HFF-Myc (cell line): ENCODE results near the gene DNAH10.
"Not testable (repeated sequence)": the region's sequence is repeated elsewhere in the genome, so short reads cannot be mapped to it uniquely, and the experiment has no call there.

Experiments
- DNase-seq: peaks from one replicate; pipeline ENCODE4 v3.0.0-alpha.2; 2011; ENCODE audit warnings: low read depth; ENCODE audit errors: extremely low read depth
- H3K4me3 ChIP-seq: replicated peaks from 2 replicates; pipeline ENCODE4 v1.5.1; 2011; ENCODE audit warnings: low read depth, mild to moderate bottlenecking, control low read depth, low read length
- TF ChIP-seq, protein P1 (sequence below): IDR thresholded peaks from 2 replicates; pipeline ENCODE4 v1.5.1; 2012; ENCODE audit warnings: mild to moderate bottlenecking, low read depth, low read length, control low read depth; ENCODE audit errors: missing control alignments

The DNAH10 gene

DNA sequence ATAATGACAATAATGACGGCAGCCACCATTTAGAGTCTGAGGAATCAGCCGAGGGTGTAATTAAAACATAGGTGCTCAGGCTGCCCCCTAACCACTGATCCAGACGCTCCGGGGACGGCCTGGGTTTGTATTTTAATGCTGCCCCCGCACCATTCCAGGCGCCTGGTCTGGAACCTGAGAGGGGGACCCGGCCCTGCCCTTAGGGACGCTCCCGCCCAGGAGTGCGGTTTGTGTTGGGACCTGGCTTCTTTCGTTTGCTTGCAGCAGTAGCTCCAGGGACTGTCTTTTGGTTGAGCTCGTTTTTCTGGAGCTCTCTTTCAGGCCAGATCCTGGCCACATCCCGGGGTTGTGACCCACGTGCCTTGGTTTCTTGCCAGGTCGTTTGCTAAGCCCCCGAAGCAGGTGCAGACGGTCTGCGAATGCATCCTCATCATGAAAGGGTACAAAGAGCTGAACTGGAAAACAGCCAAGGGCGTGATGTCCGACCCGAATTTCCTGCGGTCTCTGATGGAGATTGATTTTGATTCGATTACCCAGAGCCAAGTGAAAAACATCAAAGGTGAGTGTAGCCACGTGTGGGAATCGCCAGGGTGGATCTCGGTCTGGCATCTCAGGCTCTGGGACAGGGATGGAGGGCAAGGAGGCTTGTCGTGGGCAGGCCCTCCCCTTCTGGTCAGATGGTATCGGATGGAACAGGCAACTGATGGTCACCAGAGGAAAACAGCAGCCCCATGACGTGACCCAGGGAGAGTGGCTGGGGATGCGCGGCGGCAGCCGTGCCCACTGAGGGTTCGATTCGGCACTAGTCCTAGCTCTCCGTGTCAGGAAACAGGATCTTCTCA is 147.0 kb downstream of the DNAH10 start:
- no peak overlapping the region for H3K4me3 ChIP-seq
- DNase-seq, result no peak
- TF ChIP-seq, protein P1, sequence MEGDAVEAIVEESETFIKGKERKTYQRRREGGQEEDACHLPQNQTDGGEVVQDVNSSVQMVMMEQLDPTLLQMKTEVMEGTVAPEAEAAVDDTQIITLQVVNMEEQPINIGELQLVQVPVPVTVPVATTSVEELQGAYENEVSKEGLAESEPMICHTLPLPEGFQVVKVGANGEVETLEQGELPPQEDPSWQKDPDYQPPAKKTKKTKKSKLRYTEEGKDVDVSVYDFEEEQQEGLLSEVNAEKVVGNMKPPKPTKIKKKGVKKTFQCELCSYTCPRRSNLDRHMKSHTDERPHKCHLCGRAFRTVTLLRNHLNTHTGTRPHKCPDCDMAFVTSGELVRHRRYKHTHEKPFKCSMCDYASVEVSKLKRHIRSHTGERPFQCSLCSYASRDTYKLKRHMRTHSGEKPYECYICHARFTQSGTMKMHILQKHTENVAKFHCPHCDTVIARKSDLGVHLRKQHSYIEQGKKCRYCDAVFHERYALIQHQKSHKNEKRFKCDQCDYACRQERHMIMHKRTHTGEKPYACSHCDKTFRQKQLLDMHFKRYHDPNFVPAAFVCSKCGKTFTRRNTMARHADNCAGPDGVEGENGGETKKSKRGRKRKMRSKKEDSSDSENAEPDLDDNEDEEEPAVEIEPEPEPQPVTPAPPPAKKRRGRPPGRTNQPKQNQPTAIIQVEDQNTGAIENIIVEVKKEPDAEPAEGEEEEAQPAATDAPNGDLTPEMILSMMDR, result no peak

DNA sequence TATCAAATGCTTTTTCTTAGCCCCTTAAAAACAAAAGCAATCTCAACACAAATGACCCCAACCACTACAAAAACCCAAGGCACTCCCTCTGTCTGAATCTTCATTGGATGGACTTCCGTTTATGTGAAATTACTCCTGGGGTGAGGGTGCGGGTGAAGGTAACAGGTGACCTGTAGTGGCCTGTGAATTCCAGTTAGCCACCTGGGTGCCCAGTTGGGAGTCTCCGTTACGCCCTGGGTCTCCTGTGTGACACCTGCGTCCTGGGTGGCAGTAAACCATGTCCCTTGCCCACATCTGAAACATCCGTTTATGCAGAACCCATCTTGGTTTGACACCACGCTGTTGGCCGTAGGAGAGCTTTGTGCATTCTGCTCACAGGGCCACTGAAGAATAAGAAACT is 148.0 kb downstream of the DNAH10 start:
- H3K4me3 ChIP-seq, result no peak overlapping the region
- DNase-seq, result no peak
- TF ChIP-seq, protein P1, result no peak

DNA sequence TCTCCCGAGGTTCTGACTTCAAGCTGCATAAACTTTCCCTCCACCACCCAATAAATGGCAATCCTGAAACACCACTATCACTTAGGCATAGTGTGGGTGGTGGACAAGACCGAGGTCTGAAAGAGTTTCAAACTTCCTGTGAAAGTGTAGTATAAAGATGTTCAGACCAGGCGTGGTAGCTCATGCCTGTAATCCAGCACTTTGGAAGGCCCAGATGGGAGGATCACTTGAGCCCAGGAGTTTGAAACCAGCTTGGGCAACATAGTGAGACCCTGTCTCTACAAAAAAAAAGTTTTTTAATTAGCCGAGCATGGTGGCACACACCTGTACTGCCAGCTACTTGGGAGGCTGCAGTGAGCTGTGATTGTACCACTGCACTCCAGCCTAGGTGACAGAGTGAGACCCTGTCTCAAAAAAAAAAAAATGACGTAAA is 148.7 kb downstream of the DNAH10 start:
- TF ChIP-seq, protein P1, result no peak
- H3K4me3 ChIP-seq, result no peak overlapping the region
- DNase-seq, result no peak

DNA sequence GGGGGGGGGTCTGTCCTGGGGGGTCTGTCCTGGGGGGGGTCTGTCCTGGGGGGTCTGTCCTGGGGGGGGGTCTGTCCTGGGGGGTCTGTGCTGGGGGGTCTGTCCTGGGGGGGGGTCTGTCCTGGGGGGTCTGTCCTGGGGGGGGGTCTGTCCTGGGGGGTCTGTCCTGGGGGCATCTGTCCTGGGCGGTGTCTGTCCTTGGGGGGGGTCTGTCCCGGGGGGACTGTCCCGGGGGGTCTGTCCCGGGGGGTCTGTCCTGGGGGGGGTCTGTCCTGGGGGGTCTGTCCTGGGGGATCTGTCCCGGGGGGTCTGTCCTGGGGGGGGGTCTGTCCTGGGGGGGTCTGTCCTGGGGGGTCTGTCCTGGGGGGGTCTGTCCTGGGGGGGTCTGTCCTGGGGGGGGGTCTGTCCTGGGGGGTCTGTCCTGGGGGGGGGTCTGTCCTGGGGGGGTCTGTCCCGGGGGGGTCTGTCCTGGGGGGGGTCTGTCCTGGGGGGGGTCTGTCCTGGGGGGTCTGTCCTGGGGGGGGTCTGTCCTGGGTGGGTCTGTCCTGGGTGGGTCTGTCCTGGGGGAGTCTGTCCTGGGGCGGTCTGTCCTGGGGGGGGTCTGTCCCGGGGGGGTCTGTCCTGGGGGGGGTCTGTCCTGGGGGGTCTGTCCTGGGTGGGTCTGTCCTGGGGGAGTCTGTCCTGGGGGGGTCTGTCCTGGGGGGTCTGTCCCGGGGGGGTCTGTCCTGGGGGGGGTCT is 149.7 kb downstream of the DNAH10 start:
- not testable (repeated sequence) for DNase-seq, H3K4me3 ChIP-seq

DNA sequence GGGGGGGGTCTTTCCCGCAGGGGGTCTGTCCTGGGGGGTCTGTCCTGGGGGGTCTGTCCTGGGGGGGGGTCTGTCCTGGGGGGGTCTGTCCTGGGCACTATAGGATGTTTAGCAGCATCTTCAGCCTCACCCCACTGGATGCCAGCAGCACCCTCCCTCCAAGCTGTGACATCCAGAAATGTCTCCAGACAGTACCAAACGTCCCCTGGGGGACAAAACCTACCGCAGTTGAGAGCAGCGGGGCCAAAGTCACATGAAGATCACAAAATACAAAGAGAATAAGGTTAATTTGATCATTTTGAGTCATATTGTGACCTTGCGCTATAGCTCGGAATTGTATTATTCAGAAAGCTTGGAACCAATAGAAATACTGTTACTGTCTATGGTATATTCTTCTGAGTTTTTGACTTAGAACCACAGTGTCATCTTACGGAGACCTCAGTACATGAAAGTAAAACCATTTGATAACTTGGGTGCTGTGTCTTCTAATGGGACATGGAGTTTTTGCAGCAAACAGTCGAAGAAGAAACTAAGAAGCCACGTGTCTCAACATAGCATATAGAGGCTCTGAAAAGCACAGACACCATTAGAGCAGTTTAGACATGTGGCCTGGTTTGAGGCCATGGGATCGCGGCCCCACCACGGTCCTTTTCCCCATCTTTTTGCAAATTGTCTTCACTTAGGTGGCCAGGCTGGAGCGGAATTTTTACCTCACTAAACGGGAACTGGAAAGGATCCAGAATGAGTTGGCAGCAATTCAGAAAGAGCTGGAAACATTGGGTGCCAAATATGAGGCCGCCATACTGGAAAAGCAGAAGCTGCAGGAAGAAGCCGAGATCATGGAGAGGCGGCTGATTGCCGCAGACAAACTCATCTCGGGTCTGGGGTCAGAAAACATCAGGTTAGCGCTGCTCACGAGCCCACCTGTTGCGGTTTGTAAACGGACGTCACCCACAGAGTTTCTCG is 150.6 kb downstream of the DNAH10 start:
- no peak overlapping the region for H3K4me3 ChIP-seq
- DNase-seq, result no peak
- TF ChIP-seq, protein P1, result no peak

DNA sequence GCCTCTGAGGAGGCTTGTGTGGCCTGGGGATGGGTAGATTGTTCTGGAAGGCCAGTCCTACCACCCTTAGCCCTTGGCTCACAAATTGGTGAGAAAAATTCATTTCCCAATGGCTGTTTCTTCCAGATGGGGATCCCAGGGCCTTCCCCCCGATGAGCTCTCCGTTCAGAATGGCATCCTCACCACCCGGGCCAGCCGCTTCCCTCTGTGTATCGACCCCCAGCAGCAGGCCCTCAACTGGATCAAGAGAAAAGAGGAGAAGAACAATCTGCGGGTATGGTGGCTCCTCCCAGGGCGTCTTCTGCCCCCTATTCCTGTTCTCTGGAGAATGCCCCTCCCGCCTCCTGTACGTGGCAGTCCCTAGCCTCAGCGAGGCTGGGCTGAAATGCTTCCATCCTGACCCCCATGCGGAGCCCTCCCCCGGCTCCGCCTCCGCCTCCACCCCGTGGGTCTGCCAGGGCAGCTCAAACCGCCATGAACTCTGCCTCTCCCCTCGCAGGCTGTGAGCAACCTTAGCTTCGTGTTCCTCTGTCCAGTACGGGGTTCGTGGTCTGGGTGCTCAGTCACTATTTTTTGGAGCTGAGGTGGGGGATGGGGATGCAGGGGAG is 152.7 kb downstream of the DNAH10 start:
- TF ChIP-seq, protein P1, result no peak
- DNase-seq, result no peak
- H3K4me3 ChIP-seq, result no peak overlapping the region
